GM12875 (cell line): ENCODE results near the gene MMP10.

Experiments used
- H3K4me3 ChIP-seq: one replicate; pipeline ENCODE4 v1.5.1; 2011; ENCODE audit warnings: low read depth, low read length, control low read depth
- TF ChIP-seq, protein P1 (sequence below): IDR thresholded peaks from 2 replicates; pipeline ENCODE4 v1.5.1; 2011; ENCODE audit warnings: low read depth, mild to moderate bottlenecking, control low read depth, inconsistent platforms, low read length, moderate library complexity, borderline replicate concordance; ENCODE audit not compliant: insufficient read depth

MMP10 gene

DNA sequence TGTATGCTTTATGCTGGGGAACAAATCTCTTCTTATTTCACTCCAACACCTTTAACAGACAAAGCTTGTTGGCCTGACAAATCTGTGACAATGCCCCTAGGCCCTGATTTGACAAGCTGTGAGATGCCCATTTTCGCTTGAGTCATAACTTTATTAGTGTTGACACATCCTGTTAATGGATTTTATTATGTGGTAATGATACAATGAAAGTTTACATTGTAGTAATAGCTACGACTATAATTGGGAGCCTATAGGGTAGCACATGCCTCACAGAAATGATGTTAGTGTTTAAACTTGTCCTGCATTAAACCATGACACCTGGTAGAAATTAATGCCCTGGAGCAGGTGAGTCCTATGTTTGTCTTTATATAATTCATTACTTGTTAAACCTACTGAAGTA, 3.3 kb upstream of the MMP10 start:
- TF ChIP-seq, protein P1, sequence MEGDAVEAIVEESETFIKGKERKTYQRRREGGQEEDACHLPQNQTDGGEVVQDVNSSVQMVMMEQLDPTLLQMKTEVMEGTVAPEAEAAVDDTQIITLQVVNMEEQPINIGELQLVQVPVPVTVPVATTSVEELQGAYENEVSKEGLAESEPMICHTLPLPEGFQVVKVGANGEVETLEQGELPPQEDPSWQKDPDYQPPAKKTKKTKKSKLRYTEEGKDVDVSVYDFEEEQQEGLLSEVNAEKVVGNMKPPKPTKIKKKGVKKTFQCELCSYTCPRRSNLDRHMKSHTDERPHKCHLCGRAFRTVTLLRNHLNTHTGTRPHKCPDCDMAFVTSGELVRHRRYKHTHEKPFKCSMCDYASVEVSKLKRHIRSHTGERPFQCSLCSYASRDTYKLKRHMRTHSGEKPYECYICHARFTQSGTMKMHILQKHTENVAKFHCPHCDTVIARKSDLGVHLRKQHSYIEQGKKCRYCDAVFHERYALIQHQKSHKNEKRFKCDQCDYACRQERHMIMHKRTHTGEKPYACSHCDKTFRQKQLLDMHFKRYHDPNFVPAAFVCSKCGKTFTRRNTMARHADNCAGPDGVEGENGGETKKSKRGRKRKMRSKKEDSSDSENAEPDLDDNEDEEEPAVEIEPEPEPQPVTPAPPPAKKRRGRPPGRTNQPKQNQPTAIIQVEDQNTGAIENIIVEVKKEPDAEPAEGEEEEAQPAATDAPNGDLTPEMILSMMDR = no peak

DNA sequence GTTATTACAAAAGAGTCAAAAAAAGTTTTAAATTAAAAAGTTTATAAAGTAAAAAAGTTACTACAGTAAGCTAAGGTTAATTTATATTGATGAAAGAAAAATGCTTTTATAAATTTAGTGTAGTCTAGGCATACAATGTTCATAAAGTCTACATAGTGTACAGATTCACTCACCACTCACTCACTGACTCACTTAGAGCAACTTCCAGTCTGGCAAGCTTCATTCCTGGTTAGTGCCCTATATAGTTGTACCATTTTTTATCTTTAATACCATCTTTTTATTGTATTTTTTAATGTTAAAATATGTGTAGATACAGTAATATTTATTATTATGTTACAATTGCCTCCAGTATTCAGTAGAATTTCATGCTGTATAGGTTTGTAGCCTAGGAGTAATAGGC, 2.6 kb upstream of the MMP10 start:
- TF ChIP-seq, protein P1 = no peak
- no peak overlapping the region for H3K4me3 ChIP-seq

More for the DNA sequence above, 3.3 kb upstream of the MMP10 start:
- no peak overlapping the region for H3K4me3 ChIP-seq

DNA sequence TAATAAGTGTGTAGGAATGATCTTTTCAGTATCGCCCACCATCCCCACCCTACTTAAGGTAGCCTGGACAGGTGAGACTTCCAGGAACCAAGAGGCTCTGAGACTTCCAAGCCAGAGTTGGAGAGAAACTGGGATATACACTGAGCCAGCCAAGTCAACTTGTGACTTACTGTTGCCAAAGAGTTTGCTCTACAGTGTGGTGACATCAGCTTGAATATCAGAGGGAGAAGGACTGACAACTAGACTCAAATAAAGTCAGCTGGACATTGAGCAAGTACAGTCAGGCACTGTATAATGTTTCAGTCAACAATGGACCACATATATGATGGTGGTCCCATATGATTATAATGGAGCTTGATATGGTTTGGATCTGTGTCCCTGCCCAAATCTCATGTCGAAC, 1.2 kb upstream of the MMP10 start:
- TF ChIP-seq, protein P1 = no peak
- no peak overlapping the region for H3K4me3 ChIP-seq

DNA sequence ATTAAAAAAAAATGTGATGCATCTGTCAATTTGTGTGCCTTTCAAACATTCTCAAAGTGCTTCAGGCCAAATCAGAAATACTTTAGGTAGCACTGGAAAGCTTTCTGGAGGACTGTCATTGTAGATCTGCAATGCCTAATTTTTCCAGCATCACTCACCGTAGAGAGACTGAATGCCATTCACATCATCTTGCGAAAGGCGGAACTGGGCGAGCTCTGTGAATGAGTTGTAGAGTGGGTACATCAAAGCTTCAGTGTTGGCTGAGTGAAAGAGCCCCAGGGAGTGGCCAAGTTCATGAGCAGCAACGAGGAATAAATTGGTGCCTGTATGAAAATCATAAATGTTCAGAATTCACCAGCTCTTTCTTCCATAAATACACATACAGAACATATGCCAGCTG, 4.0 kb downstream of the MMP10 start:
- TF ChIP-seq, protein P1 = no peak
- no peak overlapping the region for H3K4me3 ChIP-seq

DNA sequence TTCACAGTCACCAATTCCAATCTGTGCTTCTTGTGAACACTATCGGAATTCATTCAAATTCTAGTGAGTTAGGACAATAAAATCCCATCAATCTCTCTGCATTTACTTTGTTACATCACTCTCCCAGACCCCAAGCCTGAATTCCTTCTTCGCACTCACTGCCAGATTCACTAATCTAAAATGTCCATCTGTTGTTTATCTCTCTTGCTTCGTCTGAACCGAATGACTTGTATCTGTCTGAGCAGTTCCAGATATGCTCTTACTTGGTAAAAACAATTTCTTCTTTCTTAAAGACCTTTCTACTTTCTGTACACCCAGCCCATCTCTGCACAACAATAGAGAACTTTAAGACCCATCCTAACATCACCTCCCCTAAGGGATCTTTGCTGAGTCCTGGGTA, 7.0 kb downstream of the MMP10 start:
- TF ChIP-seq, protein P1 = no peak
- no peak overlapping the region for H3K4me3 ChIP-seq

DNA sequence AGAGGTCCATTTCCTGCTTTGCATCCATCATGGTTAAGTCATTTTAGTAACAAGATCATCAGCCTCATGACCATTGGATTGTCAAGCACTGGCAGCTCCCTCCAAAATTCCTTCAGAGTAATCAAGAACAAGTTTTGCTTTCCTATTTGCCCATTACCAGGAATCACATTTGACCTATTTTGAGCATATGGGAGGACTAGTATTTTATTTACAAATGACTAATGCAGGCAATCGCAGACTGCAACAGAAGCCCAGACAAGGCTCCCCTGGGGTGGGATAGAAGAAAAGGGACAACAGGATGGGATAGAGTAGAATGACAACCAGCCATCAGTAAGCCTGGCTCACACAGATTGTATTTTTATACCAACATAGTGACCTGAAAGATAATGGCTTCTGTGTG, 9.1 kb downstream of the MMP10 start:
- H3K4me3 ChIP-seq = no peak overlapping the region
- TF ChIP-seq, protein P1 = no peak

DNA sequence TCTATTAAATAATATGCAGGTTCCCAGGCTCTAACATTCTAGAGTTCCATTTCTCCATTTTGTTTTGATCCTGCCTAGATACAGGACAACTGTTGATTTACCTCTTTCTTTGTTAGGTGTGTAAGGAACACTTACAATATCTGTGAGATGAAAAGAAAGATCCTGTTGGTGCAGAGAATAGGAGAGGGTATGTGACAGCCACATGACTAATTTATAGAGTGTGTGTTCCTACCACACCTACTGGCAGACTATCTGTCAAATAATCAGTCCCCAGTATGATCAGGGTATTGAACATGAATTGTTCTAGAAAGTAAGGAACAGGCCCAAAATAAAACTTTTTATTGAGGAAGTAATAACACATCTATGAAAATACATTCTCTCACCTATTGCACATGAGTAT, 10.2 kb downstream of the MMP10 start:
- TF ChIP-seq, protein P1 = no peak

More for the DNA sequence above, 10.2 kb downstream of the MMP10 start:
- no peak overlapping the region for H3K4me3 ChIP-seq
